ENCODE measurements around the gene AMIGO3.
A peak's percentile ranks its signal among the peaks of the same experiment; 100 is the strongest.

Gene AMIGO3

DNA sequence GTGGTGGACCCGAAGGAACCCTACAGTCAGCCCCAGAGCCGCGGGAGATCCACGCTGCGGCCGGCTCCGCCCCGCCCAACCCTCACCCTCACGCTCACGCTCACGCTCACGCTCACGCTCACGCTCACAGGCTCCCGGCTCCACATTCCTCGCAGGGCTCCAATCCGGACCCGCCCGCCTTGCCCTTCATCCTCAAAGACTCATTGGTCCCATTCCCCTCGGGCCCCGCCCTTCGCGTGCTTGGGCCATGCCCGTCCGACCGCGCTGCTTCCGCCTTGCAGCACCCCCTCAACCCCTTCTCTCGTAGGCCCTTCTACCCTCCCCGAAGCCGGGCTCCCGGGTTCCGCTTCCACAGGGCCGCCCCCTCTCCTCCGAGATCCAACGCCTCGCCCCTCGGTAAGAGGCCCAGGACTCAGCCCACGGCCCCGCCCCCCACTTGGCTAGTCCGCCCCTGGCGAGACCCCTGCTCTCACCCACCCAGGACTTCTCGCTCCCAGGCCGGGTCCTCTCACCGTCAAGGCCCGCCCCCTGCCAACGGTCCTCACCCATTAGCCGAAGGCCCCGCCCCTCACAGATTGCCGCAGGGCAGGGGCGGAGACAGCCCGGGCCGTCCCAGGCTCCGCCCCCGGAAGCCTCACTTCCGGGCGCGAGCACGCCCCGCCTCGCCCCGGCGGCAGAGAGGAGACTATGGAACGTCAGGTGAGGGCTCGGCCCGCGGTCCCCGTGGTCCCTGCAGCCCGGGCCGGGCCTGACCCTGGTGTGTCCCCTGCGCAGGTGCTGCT, 45.6 kb downstream of the AMIGO3 start, which contains the start of gene APEH:
Gene APEH (plus strand): TSS at position 637 of the 782 bp plus-strand sequence. CDS start 51 bp downstream, at position 688.
- peak within 1 kb of the TSS; percentile 76 for H3K4me3 ChIP-seq (ENCODE audit: low read depth, low read length)
- TF ChIP-seq, protein P1, sequence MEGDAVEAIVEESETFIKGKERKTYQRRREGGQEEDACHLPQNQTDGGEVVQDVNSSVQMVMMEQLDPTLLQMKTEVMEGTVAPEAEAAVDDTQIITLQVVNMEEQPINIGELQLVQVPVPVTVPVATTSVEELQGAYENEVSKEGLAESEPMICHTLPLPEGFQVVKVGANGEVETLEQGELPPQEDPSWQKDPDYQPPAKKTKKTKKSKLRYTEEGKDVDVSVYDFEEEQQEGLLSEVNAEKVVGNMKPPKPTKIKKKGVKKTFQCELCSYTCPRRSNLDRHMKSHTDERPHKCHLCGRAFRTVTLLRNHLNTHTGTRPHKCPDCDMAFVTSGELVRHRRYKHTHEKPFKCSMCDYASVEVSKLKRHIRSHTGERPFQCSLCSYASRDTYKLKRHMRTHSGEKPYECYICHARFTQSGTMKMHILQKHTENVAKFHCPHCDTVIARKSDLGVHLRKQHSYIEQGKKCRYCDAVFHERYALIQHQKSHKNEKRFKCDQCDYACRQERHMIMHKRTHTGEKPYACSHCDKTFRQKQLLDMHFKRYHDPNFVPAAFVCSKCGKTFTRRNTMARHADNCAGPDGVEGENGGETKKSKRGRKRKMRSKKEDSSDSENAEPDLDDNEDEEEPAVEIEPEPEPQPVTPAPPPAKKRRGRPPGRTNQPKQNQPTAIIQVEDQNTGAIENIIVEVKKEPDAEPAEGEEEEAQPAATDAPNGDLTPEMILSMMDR (IDR thresholded peaks at IDR 0.05; ENCODE audit: control insufficient read depth, extremely low read depth, insufficient read depth), result no peak
- DNase-seq (ENCODE audit: low read depth), result peak; percentile 97

DNA sequence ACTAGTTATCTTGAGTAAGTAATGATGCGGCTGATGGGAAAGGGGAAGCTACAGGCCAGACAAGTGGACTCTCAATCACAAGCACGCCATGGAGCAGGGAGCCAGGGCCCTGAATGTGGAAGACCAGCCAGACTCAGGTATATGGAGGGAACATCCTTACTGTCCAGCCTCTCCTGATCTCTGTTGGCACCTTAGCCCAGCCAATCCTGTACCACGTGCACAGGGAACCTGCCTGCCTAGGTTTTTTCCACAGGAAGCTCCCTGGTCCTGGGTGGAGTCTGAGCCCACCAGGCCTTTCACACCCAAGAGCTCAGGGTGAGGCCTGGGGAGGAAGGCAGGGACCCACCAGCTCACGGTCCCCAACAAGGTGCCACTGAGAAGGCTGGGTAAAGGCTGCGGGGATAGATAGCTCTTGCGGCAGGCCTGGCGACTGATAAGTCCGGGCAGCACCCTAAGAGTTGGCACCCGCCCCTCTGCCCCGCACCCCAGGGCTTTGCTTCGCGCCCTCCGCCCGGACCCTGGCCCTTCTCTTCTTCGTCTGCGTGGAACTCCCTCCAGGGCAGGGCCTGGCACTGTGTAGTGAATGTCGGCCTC, 46.3 kb downstream of the AMIGO3 start:
- DNase-seq (ENCODE audit: low read depth), result peak; percentile 75
- H3K4me3 ChIP-seq (ENCODE audit: low read depth, low read length), result peak overlapping the region; percentile 76
- TF ChIP-seq, protein P1 (IDR thresholded peaks at IDR 0.05; ENCODE audit: control insufficient read depth, extremely low read depth, insufficient read depth), result no peak

DNA sequence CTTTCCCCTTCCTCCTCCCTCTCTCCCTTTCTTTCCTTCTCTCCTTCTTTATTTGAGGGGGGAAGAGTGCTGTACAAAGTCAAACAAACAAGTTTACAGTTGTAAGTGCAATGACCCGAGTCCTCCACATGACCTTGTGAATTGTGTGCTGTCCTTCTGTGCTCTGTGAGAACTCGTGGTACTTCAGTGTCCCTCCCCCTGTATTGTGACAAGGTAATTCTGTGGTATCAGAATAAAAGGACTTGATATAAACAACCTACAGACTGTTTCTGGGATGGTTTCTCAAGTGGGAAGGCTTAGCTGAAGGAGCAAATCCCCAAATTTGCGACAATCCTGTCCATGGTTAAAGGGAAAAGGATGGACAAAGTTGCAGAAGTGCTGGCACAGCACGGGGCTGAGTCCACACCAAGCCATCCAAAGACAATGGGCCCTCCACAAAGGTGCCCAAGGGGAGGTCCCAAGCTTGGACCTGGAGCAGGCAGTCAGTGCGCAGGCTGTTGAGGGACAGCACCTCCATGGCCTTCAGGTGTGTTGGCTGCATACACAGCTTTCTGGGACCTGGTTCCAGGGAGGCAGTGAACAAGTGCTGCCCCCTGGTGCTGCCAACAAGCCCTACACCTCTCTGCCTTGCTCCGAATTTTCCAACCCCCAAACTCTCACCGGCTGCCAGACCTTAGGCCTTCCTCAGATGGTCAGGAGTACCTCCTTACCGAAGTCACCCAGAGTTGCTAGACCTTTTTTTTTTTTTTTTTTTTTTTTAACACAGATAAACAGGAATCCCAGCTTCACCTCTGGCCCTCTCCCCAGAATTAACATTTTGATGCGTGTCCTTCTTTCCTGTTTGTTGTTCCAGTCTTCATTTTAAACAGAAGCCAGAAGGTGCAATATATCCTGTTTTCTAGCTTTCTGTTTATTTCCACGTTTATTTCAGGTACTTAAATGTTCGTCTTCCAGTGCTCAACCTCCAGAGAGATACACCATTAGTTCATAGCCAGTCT, 47.9 kb downstream of the AMIGO3 start:
- TF ChIP-seq, protein P1 (IDR thresholded peaks at IDR 0.05; ENCODE audit: control insufficient read depth, extremely low read depth, insufficient read depth), result peak; percentile 88
- no peak overlapping the region for H3K4me3 ChIP-seq (ENCODE audit: low read depth, low read length)
- peak; percentile 59 for DNase-seq (ENCODE audit: low read depth)

DNA sequence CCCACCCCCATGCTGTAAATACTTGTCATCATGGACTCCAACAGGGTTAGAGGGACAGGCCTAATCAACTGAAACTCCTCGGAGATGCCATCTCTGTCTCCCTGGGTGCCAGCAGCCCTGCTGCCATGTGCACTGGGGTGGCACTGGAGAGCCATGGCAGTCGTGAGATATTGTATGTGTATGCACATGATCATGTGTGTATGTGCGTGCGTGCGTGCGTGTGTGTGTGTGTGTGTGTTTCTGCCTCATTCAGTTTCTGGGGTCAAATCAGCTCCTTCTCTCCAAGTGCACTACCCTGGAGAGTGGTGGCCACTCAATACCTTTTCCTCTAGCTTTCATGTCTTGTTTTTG, 48.6 kb downstream of the AMIGO3 start:
- DNase-seq (ENCODE audit: low read depth), result no peak
- TF ChIP-seq, protein P1 (IDR thresholded peaks at IDR 0.05; ENCODE audit: control insufficient read depth, extremely low read depth, insufficient read depth), result no peak
- H3K4me3 ChIP-seq (ENCODE audit: low read depth, low read length), result no peak overlapping the region

DNA sequence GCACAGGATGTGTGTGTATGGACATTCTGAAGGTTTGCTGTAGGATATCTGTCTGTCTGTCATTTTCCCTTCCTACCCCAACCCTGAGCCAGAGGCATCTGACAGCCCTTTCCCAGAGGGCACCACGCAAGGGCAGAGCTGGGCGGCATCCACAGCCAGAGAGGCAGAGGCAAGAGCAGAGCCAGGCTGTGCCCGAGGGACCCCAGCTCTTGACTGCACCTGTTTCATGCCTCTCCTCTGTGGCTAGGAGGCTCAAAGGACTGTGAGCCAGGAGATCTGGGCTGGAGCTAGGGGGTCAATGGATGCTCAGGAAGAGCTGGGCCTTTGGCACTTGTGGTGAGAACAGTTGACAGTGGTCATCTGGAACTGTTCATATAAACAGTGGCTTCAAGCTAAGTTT, 50.1 kb downstream of the AMIGO3 start:
- TF ChIP-seq, protein P1 (IDR thresholded peaks at IDR 0.05; ENCODE audit: control insufficient read depth, extremely low read depth, insufficient read depth), result no peak
- H3K4me3 ChIP-seq (ENCODE audit: low read depth, low read length), result no peak overlapping the region
- DNase-seq (ENCODE audit: low read depth), result no peak

DNA sequence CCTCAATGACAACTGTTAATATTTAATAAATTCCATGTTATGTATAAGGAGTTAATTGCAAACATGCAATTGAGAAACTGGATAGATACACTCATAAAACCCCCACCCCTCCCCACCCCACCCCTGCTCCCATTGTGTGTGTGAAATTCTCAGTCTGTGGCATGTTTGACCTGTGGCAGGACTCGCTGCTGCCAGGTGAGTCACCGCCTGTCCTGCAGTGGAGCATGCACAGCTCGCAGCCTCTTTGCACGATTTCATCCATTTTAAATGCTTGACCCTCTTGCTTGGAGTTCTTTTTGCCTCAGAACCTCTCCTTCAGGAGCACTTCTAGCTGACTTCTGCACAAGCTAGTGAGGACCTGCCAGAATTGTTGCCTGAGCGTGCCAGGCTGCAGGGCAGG, 50.6 kb downstream of the AMIGO3 start:
- no peak overlapping the region for H3K4me3 ChIP-seq (ENCODE audit: low read depth, low read length)
- TF ChIP-seq, protein P1 (IDR thresholded peaks at IDR 0.05; ENCODE audit: control insufficient read depth, extremely low read depth, insufficient read depth), result no peak
- no peak for DNase-seq (ENCODE audit: low read depth)
